HG02642 (cell line): ENCODE data around the gene LHFPL2.

Experiments used
- ATAC-seq: cut with Tn5 transposase; IDR thresholded peaks from one replicate; pipeline ENCODE4 v1.9.1; 2021; ENCODE audit warnings: mild to moderate bottlenecking; ENCODE audit not compliant: unreplicated experiment, poor library complexity

Gene LHFPL2

GRCh38 chr5:78577071-78577807, 71.3 kb downstream of the LHFPL2 start:
- no peak for ATAC-seq

DNA sequence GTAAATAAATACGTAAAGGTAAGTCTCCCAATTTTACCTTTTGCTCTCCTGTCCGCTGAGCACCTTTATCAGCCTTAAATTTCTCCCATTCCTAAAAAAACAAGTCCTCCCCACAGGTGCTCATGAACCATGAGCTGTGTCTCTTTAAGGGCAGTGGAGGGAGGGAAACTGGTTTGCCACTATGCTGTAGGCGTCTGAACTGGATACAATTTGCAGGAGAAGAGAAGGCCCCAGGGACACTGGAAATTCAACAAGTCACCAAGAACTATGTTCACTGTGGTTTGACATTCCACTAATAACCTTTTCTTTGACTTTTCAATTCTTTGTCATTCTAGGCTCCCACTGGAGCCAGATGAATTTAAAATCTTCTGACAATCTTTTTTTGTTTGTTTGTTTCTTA, 72.2 kb downstream of the LHFPL2 start:
- no peak for ATAC-seq

DNA sequence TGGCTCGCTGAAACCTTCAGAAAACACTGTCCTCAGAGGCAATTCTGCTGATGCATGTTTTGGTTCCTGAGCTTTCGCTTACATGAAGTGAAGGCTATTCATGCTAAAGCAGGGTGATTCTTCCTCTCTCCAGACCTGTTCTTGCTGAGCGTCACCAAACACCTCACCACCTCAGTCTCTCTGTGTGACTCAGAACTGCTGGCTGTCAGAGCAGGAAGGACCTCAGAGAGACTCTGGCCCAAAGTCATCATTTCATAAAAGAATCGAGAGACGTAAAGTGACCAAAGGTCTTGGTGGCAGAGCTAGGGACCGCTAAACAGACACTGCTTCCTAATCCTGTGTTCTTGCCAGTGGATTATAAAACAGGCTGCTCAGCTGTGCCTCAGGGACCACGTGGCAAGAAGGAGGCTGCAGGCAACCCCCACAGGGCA, 73.8 kb downstream of the LHFPL2 start:
- ATAC-seq, result peak; percentile 52

DNA sequence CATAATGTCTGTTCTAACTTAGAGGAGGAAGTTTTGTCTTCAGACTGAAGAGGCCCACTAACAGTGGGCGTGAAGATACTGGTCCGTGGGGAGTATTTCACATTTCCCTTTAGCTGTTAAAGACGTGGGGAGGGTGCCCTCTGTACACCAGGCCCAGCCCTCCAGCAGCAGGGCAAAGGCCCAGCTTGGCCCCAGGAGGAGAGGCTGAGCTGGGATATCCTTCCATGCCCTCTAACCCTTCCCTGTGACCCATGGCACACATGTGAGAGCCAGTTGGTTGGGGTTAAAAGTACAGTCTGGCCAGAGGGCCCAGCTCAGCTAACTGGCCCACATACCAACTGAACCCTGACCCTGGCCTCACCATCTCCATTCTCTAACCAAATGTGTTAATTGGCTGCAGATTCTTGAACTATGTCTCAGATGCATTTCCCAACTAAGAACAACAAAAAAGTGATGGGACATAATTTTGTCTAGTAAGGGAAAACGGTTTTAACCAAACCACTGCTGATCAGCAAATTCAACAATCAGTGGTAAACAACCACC, 74.4 kb downstream of the LHFPL2 start:
- no peak for ATAC-seq

- ATAC-seq, result peak; percentile 60
These were observed 75.3 kb downstream of the LHFPL2 start for GRCh38 chr5:78573318-78573717.

- ATAC-seq, result no peak
These were observed 77.9 kb downstream of the LHFPL2 start for GRCh38 chr5:78570646-78571045.

DNA sequence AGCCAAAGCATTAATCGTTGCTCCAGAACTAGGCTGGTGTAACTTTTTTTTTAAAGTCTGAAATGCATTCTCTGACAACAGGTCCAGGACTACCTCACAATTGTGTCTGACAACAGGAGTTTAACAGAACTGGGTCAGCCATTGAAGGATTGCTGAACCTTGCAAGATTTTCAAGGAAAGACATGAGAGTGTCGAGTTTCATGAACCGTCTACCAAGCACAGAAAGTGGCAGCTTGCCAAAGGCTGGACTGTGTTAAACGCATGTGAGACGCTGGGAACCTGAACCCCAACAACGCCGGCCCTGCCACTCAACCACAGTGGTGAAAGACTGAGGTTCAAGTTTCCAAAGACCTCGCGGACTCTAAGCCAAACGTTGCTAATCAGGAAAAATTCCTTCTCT, 79.1 kb downstream of the LHFPL2 start:
- no peak for ATAC-seq

DNA sequence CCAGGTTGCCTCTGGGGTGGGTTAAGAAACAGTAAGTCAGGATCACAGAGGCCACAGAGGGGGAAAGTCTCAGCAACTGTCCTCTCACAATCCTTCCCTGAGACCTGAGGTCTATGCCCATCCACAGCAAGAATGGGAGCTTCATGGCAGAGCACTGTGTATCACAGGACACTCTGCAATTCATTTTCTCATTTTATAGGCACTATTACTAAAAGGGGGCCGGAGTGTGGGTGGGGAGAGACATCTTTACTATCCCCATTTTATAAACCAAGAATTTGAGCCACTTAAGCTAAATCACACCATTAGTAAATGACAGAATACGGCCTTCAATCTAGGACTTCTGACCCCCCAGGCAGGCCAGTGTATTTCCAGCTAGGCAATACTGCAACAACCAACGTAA, 79.9 kb downstream of the LHFPL2 start:
- no peak for ATAC-seq

DNA sequence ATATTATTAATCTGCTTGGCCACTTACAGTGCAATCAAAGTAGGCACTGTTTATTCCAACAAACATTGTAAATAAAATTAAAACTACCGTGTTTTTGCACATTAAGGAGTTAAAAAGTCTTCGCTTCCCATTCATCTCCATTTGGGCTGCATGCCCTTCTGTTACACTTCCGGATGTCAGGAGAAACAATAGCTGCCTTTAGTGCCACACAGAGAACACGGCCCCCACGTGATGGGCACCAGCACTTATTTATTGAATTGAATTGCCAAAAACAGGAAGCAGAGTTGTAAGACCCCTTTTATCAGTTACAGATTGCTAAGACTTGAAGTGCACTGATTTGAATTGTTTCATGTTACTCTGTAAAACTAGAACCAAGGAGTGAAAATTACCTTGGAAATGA, 80.4 kb downstream of the LHFPL2 start:
- no peak for ATAC-seq

DNA sequence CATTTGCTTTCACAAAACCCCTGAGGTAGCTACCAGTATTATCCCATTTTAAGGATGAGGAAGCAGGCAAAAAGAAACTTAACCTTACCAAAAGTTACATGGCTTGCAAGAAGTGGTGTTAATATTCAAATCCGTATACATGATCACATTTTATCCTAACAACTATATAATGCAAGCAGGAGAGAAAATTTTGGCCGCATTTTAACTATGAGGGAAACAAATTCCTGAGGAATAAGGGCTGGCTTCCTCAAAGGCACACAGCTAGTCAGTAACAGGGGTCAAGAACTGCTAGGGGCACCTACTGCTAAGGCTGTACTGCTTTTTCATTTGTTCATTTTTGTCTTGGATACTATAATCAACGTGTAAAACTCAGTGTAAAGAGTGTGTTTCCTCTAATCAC, 81.0 kb downstream of the LHFPL2 start:
- ATAC-seq, result no peak

GRCh38 chr5:78566747-78567425, 81.7 kb downstream of the LHFPL2 start:
- no peak for ATAC-seq

DNA sequence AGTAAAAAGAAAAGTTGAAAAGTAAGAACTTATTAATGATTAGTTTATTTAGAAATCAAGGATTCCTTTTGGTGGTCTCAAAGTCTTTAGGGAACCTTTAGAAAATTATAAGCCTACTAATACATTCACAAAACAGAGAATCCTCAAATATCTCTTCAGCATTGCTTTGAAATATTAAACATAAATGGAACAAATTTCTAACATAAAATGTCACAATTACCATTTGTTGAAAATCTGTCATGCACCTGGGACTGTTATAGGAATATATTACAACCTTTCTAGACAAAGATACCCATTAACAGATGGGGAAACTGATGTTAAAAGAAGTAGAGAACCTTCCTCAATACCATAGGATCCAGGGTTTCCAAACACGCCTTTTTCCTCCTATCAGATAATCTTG, 83.2 kb downstream of the LHFPL2 start:
- ATAC-seq, result no peak

GRCh38 chr5:78563621-78564020, 85.0 kb downstream of the LHFPL2 start:
- ATAC-seq, result no peak

GRCh38 chr5:78562714-78563330, 85.8 kb downstream of the LHFPL2 start:
- no peak for ATAC-seq

DNA sequence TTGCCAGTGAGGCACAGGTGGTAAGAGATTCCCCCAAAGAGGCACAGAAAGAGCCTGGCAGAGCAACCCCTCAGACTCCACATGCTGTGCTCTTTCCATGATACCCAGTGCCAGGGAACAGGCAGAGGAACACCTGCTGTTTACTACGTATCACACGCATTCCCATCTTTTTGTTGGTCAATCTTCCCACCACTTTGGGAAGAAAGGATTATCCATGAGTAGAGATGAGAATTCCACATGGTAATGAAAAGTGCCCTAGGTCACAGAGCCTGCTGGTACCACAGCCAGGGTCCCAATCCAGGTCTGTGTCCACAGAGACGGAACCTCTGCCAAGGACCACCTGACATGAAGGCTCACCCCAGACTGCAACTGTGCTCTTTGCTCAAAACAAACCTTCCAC, 86.6 kb downstream of the LHFPL2 start:
- no peak for ATAC-seq

- no peak for ATAC-seq
These were observed 87.3 kb downstream of the LHFPL2 start for GRCh38 chr5:78561261-78561660.

GRCh38 chr5:78560000-78560855, 88.3 kb downstream of the LHFPL2 start:
- no peak for ATAC-seq

DNA sequence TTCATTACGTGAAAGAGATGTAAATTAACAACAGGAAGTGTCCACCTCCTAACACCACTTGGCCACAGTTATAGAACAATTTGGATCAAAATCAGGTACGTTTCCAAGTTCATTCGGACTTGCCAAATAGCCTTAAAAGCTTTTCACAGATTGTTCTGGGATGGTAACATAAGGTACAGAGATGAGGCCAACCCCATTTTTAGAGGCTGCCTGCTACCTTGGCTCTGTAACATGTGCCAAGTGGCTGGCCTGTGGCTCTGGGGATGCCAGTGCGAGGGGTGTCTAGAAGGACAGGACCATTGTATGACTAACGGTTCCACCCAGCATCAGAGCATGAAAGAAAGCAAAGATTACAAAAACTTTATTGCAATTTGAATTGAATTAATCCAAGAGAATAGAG, 91.0 kb downstream of the LHFPL2 start:
- no peak for ATAC-seq

- no peak for ATAC-seq
These were observed 92.7 kb downstream of the LHFPL2 start for GRCh38 chr5:78555870-78556269.

GRCh38 chr5:78554670-78555069, 93.9 kb downstream of the LHFPL2 start:
- no peak for ATAC-seq
